ENCODE data around the gene TEKT3. TPM values are rescaled to one million over a fixed set of nuclear protein-coding genes. Genes with fewer than 3 reads are reported as not detected.
A peak's percentile ranks its signal among the peaks of the same experiment; 100 is the strongest.

TEKT3 gene
- not detected in 2 replicates for polyA plus RNA-seq (2014; cell fraction: cytosol; rRNA removed)
- 0.78 TPM in 1 of 2 replicates, not detected in the other for polyA plus RNA-seq (2014; cell fraction: nucleus; rRNA removed)

DNA sequence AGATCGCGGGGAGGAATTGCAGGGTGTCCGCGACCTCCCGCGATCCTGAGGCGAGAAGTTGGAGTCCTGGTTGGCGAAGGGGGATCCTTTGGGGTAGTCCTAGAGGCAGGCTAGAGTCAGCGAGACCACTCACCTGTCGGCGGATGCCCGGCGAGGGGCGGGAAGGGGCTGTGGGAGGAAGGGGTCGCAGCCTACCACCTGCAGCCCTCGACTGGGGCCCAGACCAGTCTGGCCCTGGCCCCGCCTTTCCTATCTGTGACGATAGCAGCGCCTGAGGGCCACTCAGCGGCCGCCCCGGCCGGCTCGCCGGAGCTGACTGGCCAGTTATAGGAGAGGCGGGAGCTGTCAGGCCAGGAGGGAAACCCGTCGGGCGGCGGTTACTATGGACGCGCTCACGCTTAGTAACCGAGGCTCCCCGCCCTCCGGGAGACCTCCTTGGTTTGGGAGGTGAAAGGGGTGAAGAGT is at the start of gene TEKT3:
TSS of gene TEKT3 (minus strand) at position 213 of the 465 bp plus-strand sequence. CDS start 10,012 bp downstream, outside the sequence.
- DNase-seq (ENCODE audit: low spot score), result peak; percentile 61

DNA sequence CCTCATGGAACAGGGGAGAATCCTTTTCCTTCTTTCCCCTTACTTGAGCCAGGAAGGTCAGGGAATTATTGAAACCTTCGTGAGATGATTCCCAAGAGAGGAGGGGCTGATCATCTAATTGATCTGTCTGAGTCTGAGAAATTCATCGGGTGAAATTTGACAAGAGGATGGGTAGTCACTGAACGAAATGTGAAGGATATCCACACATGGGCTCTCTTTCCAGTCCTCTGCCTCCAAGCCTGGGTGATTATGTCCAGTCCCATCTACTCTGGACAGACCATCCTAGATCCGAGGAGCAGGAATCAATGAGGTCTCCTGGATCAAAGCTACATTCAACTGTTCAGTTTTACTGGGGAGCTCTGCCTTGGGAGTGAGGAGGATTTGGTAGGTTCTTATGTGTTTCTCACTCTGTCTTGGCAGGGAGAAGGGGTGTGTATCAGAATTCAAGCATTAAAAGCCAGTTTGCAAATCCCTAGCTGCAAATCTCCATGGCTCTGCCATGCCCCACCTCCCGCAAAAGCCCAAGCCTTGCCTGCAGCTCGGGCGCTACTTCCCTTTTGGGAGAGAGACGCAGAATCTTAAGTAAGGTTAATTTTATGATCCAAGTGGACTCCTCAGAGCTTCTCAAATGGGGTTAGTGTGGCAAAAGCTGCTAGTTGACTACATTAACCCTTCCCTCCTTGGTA is 47.1 kb upstream of the TEKT3 start:
- no peak for DNase-seq (ENCODE audit: low spot score)

DNA sequence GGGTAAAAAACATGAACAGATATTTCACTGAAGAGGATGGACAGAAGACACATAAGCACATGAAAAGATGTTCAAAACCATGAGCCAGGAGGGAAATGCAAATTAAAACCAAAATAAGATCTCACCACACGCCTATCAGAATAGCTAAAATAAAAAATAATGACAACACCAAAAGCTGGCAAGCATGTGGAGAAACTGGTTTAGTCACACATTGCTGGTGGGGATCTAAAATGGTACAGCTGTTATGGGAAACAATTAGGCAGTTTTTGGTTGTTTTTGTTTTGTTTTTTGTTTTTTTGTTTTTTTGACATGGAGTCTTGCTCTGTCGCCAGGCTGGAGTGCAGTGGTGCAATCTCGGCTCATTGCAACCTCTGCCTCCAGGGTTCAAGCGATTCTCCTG is 44.7 kb upstream of the TEKT3 start:
- DNase-seq (ENCODE audit: low spot score), result no peak

DNA sequence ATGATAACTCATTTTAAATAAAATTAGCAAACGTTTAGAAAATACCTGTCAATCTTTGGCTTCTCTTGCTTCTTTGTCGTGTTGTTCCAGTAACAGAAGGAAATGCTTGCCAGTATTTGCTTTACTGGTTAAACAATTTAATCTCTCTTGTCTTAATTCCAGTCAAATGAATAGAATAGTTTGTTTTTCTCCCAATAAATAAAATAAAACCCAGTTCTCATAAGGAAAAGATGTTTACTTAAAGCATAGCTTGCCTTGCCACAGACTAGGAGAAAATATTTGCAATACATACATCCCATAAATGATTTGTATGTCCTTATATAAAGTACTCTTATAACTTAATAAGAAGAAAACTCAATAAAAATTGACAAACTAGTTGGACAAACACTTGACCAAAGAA is 43.9 kb upstream of the TEKT3 start:
- DNase-seq (ENCODE audit: low spot score), result no peak

DNA sequence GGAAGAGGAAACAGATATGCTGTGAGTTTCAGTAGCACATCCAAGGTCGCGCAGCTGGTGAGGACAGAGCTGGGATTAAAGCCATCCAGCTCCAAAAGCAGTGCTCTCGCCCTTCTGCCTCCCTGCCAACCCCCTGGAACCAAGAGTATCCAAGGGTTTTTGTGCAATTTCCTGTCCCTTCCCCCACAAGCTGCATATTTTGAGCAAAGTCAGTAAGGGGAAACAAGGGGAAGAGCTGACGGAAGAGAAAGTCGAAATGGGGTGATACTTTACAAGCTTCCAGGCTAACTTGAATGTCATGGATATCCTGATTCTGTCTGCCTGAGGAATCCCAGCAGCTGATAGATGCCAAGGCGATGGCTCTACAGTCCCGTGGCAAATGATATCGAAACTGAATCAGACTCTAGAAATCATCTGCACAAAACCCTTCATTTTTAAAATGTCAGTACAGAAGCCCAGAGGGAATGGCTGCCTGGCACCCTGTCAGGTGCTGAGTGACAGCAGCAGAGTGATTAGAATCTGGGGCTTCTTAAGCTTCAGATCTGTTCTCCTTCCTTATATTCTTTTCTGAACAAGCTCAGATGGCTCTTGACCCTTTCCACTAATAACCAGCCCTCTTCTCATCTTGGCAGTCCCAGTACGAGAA is 42.9 kb upstream of the TEKT3 start:
- no peak for DNase-seq (ENCODE audit: low spot score)

DNA sequence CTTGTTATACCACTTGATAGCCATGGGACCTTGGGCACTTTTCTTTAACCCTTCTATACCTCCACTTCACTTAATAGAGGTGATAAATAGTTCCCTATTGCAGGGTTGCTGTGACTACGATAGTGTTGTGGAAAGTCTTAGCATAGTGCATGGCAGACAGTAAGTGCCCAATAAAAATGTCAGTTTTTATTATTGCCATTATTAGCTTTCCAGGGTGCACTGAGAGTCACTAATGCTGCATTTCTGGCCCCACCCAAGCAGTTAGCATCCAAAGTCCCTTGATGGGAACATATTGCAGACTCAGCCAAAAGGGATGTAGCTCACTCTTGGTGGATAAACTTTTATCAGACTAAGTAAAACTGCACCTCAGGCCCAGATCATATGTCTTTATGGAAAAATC is 41.5 kb upstream of the TEKT3 start:
- DNase-seq (ENCODE audit: low spot score), result no peak

DNA sequence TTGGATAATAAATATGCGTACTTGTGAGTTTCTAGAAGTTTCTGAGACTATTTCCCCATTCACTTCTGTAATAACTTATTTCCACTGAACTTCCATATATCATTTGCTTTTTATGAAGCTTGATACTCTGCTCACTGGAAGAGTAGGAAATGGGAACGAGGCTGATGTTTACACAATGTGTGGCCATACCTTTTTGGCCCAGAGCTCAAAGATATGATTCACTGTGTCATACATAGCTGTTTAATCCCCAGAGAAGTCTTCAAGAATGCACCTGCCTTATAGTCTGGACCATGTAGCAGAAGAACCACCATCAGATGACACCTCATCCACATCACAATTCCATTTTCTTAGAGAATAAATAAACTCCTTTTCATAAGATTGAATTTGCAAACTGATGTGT is 40.3 kb upstream of the TEKT3 start:
- no peak for DNase-seq (ENCODE audit: low spot score)

DNA sequence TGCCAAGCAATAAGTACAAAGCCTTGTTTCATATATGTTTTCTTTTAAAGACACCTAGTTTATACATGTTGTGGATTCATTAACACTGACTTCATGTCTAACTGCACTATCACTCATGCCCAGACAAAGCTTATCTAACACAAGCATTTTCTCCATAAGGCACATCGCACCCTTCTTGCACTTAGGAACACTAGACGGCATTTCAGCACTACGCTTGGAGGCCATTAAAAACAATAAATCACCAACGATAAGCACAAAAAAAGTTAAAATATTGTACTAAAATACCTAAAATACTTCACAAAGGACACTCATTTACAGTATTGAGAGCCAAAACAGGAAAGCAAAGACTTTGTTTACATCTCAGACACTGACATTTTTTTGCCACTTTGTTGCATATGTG is 39.0 kb upstream of the TEKT3 start:
- DNase-seq (ENCODE audit: low spot score), result no peak

DNA sequence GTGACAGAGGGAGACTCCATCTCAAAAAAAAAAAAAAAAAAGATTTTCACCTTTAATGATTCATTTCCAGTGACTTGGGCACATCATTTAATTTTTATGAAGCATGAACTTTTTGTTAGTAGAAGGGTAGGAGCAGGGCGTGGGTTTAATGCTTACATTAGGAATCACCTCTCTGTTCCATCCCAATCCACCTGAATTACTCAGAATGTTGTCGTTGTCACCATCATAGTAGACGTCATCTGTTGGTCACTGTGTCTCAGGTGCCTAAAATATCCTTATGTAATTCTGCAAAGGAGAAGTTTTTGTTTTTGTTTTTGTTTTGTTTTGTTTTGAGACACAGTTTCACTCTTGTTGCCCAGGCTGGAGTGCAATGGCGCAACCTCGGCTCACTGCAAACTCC is 38.3 kb upstream of the TEKT3 start:
- DNase-seq (ENCODE audit: low spot score), result no peak

DNA sequence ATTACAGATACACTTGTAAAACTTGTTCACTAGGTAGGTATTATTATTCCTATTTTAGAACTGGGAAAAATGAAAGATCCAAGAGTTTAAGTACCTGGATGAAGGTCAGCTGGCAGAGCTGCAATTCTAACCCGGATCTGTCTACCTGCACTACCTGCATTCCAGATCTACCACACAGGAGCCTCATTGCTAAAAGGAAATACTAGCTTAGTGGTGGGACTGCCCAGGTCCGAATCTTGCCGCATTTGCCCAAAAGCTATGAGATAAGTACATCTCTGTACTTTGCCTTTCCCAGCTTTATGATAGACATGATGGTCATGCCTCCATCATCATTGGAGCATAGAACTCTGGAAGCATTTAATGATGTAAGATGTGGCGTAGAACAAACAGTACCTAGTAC is 36.8 kb upstream of the TEKT3 start:
- no peak for DNase-seq (ENCODE audit: low spot score)

DNA sequence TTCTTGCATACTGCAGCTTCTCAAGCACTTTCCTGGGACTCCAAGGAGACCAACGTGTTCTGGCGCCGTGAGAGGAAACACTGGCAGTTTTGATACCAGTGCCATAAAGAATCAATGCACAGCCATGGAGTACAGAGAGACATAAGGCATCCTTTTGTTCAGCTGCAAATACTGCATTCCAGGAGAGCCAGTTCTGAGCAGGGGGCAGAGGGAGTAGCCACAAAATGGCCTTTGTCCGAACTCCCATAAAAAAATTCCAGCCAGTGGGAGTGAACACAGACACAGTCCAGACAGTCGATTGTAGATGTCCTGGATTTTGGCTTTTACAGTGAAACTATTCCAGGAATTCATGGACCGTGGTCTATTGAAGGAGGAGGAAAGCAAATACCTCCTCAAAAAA is 36.2 kb upstream of the TEKT3 start:
- no peak for DNase-seq (ENCODE audit: low spot score)

DNA sequence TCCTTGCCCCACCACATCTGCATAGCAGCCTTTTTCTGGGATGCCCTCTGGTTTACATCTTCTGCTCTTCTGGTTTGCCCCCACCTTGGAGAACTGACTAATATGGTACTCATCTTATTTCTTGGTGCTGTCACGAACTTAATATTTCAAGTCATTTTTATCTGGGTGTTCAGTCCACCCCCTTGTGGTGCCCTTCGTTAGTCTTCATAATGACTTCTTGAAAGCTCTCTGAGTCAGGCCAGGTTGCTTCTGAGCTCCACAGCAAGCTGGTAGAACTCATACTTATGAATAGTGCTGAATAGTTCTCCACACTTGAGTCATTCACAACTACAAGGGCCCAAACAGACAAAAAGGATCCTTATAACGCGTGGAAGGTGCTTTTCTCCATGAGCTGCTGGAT is 35.8 kb upstream of the TEKT3 start:
- DNase-seq (ENCODE audit: low spot score), result no peak

DNA sequence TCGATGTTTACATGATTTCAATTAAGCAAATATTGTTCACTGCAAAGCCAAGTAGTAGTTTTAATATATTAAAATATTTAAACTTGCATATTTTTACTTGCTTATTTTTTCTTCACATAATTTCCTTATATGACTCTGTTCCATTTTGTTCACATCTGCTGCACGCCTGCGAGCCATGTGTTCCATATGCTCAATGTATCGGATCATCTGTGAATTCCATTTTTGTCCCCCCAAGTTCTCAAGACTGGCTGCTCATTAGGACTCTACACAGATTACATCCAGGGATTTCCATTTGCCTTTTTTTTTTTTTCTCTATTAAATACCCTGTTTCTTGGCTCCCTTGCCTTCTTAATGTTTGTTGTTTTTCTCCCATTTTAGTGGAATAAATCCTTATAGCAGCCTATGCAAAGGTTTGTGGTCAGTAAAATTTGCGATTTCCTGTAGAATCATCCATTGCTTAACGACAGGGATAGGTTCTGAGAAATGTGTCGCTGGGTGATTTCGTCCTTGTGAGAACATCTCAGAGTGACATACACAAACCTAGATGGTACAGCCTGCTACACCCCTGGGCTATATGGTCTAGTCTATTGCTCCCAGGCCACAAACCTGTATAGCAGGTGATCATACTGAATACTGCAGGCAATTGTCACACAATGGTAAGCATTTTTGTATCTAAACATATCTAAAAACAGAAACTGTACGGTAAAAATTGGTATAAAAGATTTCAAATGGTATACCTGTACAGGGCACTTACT is 30.2 kb upstream of the TEKT3 start:
- DNase-seq (ENCODE audit: low spot score), result no peak

DNA sequence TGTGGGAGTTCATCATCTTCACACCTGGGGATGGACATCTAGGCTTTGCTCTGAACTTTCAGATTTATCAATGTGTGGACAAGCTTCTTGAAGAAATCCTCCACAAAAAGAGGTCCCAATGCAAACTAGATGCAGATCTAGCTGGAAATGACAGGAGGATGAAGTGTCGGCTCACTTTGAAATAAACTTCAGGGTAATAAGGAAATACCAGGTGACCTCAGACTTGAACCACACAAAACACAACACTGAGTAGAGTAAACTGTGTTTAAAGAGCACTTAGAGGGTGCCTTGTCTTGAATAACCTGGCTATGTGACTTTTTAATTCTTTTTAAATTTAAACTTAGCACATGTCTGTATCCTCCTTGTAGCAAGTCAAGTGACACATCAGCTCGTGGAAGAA is 27.2 kb upstream of the TEKT3 start:
- no peak for DNase-seq (ENCODE audit: low spot score)

DNA sequence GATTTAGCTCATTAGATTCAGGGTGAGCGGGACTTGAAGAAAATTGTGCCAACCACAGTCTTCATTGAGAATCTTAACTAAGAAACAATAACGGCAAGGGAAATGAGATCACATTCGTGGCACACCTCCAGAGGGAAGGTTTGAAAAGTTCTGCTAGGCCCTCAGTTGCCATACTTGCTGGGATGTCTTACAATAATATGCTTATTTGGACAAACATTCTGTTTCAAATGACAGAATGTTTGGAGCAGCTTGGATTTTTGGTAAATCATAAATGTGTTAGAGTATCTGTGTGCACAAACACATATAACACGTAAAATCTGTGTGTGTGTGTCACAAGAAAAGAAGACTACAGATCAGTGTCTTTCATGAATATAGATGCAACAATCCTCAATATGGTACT is 24.6 kb upstream of the TEKT3 start:
- no peak for DNase-seq (ENCODE audit: low spot score)

DNA sequence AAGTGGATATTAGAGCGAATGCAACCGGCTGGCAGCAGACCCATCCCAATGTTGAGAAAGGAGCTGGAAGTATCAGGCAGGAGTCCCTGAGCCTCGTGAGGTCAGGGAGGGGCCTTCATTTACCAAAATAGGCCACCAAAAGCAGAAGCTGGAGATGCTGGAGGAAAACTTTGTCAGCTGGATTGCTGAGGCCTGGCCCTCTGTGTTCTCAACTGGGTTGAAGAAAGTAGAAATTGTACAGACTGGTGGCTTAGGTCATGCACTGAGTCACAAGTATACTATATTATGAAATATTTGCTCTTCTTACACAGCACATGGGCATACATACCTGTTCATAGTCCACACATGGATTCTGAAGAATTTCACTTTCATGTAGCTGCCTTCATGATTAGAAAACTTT is 23.2 kb upstream of the TEKT3 start:
- DNase-seq (ENCODE audit: low spot score), result no peak

DNA sequence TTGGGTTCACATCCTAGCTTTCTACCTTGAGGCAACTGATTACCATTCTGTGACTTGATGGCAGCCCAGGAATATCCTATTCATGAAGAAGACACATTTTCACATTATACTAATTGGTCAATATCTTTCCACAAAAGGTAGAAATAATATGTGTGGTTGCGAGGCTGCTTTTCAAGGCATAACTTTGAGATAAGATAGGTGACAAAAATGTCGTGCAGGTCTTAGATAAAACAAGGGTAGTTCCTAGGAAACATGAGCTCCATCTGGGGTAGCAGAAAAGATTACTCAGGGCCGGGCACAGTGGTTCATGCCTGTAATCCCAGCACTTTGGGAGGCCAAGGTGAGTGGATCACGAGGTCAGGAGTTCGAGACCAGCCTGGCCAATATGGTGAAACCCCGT is 22.3 kb upstream of the TEKT3 start:
- no peak for DNase-seq (ENCODE audit: low spot score)

DNA sequence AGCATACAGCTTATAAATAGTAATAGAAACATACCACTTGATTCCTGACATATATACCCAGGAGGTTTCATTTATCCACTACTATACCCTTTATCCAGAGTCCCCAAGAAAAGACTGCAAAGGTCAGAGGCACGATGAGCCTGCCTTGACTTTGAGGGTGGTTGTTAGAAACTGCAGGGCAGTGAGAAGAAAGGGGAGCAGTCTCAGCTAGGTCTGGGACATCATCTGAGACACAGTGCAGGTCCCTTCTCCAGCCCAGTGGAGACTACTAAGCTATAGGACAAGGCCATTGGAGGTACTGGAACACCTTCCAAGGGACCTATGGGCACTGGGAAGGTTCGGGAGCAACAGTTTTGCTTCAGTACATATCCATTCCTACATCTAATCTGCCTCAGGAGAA is 20.2 kb upstream of the TEKT3 start:
- no peak for DNase-seq (ENCODE audit: low spot score)

DNA sequence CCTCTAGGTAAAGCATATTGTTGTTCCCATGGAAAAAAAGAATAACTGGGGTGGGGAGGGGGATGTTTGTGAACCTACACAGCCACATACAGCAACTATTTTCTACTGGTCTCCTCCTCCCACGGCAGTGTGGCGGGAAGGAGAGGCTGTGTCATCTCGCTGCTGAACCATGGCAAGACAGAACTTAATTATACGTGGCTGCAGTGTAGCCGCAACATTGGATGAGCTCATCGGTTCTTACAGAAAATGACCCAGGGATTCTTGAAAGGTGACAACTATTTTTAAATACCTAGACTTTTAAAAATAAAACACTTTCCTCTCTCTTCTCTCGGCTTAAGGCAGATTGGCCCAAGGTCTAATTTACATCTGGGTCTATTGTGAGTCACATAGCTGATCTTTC is 19.8 kb upstream of the TEKT3 start:
- no peak for DNase-seq (ENCODE audit: low spot score)

DNA sequence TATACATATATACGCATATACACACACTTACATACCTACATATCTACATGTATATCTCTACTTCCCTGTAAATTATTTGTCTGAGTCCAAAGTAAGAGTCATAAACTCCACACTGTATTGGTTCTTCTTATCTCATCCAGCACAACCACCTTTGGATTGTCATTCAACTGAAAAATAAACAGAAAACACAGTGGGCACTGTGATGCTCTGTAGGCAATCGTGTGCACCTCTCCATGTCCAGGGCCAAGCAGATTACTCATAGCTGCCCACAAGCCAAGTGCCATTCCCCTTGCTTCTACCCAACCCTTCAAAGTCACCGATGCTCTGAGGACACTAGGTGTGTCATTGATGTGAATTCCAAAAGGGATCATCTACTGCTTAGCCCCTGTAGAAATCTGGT is 12.9 kb upstream of the TEKT3 start:
- DNase-seq (ENCODE audit: low spot score), result no peak

DNA sequence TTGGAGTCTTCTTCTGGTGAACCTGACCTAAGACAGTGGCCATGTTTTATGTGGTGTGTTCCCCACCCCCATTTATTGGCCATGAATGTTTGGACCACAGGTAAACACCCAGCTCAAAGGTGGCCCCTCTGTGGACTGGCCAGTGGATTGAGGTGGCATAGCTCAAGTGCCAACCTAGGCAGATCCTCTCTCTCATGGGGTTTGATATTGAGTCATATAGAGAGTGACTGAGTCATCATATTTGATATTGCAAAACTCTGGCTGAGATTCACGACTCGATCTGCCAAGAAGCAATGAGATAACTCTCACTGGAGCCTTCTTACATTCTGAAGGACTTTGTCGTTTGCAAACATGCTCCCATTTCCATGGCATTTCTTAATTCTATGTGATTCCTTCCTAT is 10.5 kb upstream of the TEKT3 start:
- DNase-seq (ENCODE audit: low spot score), result no peak

DNA sequence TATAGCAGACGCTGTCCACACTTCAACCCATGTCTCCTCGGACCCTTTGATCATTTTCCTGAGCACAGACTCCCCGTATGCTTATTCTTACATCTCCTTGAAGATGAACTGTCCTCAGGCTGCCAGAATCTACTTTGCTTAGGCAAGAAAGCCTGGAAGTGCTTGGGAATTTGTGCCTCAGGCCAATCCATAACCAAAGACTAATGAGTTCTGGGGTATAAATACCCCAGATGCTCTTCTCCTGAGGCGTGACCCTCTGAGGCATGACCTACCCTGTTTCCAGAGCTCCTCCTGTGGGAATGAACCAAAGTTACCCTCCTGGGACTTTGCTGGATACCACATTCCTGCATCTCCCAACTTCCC is 10.1 kb upstream of the TEKT3 start:
- no peak for DNase-seq (ENCODE audit: low spot score)

Data from SK-N-DZ (cell line).